ENCODE results near the gene JMJD4. TPM values are rescaled to one million over a fixed set of nuclear protein-coding genes. Genes with fewer than 3 reads are reported as not detected.

The JMJD4 gene
- total RNA-seq, 2 donors from 2014 or later, result 7.2 to 14.8 TPM

GRCh38 chr1:227685807-227686206 lies 49.3 kb downstream of the JMJD4 start:
- Mint-ChIP-seq H3K27ac (no peak overlapping the region), H3K9me3 (peaks cover 35 to 36% of the 10 kb centered on the region in 2 donors), H3K36me3 (peaks cover 28 to 40% of the 10 kb centered on the region in 2 donors)
- ATAC-seq (no peak), DNase-seq (ENCODE audit: low spot score in 2 of 2) (no peak)

Other genes starting within 250 kb of the JMJD4 start
- gene ZNF678, start 171.7 kb downstream of the JMJD4 start, total RNA-seq, result 10 to 100 TPM in 1 of 2 donors, 1 to 10 TPM in 1; 8.5 to 14.1 TPM
- 10 to 100 TPM; 33.8 to 35.8 TPM for gene SNAP47, start 133 bp upstream of the JMJD4 start, total RNA-seq
- not detected for gene PRSS38, start 80.4 kb upstream of the JMJD4 start, total RNA-seq
- gene WNT9A, start 212.6 kb upstream of the JMJD4 start, total RNA-seq, result not detected